Right lung (tissue), 5 donors: ENCODE results near the gene MLC1. TPM values are rescaled to one million over a fixed set of nuclear protein-coding genes. Genes with fewer than 3 reads are reported as not detected.

Experiments
- DNase-seq, 2 donors: peaks; one replicate each; pipeline ENCODE4 v3.0.0-alpha.2; 2013
- polyA plus RNA-seq, 5 donors: library from polyadenylated mRNA; unstranded; fragments of 120-200 nt; gene quantifications; one replicate each; pipeline versions ENCODE4 v1.2.1 to v1.2.3, GENCODE V29; 2013; ENCODE audit warnings: inconsistent platforms in 1 of 5, low replicate concordance in 1 of 5; ENCODE audit not compliant: insufficient read length in 5 of 5, insufficient read depth in 1 of 5

MLC1 gene
- polyA plus RNA-seq, 5 donors, result 1.4 to 2.4 (median 2.0) TPM

DNA sequence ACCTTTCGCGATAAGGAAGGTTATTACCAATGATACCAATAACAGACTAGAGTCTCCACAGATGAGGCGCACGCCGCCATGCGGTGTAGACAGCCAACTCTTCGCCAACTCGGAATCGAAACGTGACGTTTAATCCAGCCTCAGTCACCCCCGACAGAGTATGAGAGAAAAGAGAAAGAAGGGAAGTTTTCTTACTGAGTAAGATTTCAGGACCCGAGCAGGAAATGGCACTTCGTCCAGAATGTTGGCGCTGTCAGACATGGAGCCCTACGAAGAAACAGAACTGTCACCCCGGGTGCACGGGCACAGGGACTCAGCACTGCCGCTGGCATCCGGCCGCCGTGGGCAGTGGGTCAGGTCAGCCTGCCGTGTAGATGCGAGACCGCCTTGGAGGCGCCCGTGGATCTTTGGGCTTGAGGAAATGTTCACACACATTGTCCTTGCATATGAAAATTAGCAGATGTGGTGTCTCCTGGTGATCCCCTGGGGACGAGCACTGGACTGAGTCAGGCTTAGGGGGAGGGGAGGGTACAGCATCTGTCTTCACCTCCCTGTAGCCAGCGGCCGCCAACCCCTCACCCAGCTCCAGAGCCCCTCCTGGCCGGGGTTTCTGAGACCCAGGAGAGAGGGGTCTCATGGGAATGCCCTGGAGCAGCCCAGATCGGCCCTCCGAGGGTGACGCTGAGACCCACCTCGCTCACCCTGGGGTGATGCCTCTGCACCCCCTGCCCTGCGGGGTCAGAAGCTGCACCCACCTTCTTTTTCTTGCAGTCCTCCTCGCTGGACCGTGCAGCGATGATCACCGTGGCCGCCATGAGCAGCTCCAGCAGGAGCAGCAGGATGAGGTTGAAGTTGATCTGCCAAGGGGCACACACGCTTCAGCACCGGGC lies 8.3 kb downstream of the MLC1 start:
- no peak for DNase-seq

DNA sequence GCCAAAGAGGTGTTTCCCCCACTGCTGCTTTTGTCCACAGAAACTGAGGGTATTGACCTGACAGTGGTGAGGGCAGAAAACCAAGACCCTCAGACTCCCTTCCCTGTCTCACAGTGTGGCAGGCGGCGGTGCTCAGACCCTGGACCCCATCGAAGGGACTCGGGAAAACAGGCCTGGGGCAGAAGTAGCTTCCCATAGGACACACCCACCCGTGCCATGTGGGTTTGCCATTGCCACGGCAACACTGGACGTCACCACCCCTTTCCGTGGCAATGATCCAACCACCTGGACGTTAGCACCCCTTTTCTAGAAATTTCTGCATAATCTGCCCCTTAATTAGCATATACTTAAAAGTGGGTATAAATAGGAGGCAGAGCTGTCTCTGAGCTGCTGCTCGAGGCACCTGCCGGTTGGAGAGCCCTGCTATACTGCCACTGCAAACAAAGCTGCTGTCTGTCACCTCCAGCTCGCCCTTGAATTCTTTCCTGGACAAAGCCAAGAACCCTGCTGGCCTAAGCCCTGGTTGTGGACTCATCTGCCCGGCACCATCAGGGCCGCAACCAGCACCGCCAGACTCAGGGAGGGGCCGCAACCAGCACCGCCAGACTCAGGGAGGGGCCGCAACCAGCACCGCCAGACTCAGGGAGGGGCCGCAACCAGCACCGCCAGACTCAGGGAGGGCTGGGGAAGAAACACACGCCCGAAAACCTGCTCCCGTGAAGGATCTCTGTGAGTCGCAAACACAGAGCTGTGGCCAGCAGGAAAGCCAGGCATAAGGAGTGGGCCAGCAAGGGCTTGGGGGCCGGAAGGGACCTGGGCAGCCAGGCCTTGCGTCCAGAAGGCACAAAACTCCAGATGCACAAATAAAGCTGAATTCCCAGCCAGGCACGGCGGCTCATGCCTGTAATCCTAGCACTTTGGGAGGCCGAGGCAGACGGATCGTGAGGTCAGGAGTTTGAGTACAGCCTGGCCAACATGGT lies 10.4 kb downstream of the MLC1 start:
- no peak for DNase-seq

DNA sequence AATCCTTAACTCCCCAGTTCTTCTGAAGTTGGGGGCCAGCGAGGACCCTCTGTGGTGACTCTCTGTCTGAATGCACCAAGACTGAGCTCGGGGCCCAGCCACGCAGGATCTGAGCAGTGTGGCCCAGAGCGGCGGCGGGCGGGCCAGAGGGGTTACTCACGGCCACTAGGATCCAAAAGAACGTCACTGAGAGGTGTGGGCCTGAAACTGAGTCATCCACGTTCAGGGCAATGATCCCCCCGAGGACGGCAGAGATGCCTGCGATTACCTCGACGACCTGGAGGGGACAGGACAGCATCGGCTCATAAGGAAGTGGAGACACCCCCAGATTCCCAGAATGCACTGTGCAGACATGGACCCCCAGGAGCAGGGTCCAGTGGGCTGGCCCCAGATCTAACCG lies 11.2 kb downstream of the MLC1 start:
- no peak for DNase-seq

DNA sequence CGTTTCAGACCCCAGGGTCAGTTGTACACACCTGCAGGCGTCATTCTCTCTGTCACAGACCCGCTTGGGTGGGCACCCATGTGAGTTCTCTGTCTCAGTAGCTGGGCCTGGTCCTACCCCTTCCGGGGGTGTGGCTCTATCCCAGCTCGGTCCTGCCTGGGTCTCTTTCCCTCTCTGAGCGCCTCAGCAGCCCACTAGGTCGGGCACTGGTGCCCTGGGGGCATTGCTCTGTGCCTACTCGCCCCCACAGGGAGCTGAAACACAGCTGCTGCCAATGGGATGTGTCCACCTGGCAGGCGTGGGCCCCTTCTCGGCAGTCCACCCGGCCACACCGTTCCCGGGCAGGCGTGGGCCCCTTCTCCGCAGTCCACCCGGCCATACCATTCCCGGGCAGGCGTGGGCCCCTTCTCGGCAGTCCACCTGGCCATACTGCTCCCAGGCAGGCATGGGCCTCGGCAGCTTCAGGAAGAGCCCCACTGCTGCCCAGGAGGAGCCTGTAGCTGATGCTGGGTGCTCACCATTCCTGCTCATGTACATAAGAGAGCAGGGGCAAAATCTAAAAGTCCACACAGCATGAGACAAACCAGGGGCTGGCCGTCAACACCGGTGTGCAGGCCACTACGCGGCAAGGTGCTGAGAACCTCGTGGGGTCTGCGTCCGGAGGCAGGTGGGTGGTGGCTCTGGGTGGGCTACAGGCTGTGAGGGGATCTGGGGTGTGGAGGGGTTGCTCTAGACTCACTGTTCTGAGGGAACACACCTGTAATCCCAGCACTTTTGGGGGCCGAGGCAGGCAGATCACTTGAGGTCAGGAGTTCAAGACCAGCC lies 12.3 kb downstream of the MLC1 start:
- no peak for DNase-seq

DNA sequence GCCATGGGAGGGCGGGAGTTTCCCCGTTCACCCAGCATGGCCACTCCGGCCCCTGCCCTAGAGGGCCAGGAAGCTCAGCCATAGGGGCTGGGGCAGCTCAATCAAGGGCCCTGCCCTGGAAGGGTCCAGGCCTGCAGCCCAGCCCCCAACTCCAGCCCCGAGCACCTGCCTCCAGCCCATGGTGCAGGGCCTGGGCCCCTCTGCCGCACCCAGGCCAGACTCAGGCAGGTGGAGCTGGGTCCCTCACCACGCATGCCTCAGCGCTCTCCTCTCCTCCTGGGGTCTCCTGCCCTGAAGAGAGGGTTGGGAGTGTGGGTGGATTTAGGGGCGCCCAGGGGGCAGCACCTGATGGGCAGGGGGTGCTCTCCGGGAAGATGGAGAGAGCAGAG lies 13.1 kb downstream of the MLC1 start:
- DNase-seq, result no peak

DNA sequence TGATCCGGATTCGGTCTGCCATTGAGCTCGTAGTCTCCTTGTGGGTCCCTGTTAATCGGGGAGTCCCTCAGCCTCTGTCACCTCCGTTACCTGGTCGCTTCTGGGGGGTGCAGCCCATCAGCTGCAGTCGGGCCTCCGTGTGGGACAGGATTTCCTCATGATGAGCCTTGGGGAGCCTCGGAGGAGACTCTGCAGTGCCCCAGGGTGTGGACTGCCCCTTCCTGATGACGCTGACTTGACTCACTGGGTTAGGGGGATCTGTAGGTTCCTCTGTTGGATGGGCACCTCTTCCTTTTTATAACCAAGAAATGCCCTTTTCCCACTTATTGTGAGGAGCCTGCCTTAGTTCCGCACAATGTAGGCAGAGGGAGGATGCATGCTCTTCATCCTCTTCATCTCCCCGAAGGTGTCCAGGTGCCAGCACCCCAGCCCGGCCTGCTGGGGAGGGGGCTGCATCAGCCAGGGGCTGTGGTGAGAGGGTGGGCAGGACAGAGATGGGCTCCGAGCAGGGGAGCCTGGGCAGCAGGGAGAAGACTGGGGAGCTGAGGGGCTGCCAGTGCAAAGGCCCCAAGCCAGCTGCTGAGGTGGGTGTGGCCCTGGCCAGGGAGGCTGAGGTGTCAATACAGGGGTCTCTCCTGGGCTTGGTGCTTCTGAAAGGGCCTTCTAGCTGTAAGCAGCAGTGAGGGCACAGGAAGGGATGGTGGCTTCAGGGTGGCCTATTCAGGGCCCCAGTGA lies 13.6 kb downstream of the MLC1 start:
- no peak for DNase-seq

DNA sequence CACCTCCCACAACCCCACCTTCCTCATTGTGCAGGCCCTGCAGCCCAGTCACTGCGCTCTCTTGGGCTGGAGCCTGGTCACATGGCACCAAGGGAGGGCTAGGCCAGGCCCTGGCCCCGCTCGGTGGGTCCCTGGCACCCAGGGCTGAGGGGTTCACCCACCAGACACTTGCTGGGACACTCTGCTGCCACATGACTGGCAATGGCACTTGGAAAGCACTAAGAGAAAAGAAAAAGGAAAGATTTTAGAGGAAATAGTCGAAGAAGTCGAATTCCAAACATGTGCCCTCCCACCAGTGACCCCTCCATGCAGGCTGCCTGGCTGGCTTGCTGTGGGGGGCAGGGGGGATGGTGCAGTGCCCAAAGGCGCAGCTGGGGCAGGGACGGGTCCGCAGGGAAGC lies 14.9 kb downstream of the MLC1 start:
- no peak for DNase-seq

DNA sequence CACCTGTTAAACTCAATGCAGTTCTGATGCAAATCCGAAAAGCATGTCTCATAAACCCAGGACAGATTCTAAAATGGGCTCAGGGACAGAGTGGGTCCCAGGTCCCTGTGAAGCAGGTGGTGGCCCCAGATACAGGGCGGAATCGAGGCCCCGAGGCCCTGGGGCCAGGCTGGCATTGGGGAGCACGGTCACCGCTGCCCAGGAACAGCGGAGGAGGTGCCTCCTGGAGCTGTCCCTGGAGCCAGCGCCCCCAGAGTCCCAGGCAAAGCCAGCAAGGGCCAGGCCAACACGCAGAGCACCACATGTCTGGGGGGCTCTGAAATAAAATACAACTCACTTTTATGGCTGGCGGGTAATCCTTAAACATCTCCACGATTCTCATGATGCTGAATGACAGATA lies 17.1 kb downstream of the MLC1 start:
- no peak for DNase-seq

DNA sequence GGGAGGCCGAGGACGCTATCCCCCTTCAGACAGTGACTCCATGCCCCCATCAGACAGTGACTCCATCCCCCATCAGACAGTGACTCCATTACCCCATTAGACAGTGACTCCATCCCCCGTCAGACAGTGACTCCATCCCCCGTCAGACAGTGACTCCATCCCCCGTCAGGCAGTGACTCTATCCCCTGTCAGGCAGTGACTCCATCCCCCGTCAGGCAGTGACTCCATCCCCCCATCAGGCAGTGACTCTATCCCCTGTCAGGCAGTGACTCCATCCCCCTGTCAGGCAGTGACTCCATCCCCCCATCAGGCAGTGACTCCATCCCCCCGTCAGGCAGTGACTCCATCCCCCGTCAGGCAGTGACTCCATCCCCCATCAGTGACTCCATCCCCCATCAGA lies 18.0 kb downstream of the MLC1 start:
- DNase-seq, result no peak

DNA sequence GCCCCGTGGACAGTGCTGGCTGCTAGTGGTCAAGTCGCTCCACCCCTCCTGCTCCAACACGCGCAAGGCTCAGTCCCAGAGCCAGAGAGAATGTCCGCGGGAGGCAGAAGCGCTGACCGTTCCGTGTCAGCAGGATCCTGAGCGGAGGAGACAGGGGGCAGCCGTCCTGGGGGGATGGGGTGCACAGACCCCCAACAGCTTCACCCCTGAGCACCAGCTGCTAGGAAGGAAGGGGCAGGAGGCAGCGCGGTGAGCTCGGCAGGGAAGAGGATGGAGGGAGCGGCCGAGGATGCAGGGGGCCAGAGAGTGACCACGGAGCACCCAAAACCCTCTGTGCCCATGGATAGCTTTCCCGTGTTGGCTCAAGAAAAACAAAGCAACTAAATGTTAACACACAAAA lies 20.8 kb downstream of the MLC1 start:
- no peak for DNase-seq

DNA sequence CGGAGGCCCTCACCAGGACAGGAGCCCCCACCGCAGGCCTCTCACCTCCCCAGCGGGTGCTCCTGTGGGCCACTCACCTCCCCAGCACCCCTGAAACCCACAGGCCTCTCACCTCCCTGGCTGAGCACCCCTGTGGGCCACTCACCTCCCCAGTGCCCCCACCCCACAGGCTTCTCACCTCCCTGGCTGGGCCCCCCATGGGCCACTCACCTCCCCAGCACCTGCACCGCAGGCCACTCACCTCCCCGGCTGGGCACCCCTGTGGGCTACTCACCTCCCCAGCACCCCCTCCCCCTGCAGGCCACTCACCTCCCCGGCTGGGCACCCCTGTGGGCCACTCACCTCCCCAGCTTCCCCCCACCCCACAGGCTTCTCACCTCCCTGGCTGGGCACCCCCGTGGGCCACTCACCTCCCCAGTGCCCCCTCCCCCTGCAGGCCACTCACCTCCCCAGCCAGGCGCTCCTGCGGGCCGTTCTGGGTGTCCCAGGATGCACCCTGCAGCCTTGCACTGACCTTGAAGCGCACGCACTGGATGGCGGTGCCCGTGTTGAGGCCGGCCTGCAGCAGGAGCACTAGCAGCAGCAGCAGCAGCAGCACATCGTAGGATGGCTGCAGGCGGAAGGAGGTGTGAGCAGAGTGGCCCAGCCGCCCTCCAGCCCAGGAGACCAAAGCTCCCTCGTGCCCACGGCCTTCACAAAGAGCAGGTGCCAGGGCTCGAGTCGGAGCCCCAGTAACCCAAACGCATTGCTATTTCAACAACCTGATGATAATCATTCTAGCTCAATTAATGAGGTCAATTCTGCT lies 21.4 kb downstream of the MLC1 start:
- no peak for DNase-seq

DNA sequence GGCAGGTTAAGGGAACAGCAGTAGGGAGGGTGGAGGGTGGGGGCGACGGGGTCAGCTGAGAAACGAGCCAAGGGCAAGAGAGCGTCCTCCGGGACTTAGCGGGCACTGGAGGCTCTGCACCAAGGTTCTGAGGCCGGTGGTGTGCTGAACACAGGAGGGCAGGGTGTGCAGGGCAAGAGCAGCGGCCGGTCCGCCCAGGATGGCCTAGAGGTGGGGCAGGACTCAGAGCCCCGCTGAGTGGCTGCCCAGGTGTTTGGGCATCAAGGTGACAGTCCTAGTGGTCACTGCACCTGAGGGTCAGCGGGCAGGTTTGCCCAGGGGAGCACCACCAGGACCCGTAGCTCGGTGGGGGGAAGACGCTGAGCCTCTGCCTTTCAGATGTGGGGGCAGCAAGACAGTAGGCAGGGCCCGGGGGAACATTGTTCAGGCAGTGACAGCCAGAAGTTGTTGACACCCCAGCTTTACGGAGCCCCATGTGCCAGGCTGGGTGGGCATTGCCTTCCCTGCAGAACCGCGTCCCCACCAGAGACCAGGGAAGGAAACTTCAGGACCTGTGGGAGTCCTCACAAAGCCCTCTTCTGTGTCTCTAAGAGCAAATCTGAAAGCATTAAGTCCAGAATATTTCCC lies 22.6 kb downstream of the MLC1 start:
- no peak for DNase-seq

DNA sequence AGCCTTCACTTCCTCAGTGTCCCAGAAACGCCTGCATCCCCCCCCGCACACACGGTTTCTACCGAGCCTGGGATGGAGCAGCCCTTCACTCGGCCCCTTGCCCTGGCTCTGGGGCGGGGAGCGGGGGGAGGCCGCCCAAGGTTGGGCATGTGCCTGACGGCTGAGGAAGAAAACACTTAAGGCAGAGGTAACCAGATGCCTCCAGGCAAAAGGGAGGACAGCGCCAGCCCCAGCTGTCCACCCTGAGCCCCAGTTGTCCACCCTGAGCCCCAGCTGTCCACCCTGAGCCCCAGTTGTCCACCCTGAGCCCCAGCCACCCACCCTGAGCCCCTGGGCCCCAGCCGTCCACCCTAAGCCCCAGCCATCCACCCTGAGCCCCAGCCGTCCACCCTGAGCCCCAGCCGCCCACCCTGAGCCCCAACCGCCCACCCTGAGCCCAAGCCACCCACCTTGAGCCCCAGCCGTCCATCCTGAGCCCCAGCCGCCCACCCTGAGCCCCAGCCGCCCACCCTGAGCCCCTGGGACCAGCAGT lies 23.3 kb downstream of the MLC1 start:
- no peak for DNase-seq

DNA sequence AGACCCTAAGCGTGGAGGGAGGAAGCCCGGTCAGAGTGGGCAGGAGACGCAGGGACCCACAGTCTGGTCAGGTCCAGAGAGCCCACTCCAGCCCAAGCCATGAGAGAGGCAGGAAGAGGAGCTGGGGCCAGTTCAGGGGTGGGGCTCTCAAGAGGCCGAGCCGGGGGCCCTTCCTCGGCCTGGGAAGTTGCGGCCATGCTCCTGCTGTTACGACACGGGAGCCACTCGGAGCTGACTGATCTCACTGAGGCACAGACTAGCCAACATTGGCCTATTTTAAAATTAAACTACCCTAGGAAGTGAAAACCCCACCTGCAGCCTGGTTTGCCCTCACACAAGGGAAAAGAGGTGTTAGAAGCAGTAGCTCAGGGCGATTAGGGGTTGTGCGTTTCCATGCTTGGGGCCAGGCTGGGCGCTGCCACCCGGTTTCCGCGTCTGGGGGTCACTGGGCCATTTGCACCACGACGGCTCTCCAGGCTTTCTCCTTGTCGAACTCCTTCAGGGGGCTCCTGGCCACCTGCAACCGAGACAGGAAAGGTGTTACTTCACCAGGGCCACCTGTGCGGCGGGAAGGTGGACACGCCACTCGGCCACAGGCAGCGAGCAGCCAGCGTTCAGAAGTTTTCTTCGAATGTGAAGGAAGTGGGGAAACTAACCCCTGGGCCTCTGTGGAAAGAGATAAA lies 23.9 kb downstream of the MLC1 start:
- DNase-seq, result no peak

DNA sequence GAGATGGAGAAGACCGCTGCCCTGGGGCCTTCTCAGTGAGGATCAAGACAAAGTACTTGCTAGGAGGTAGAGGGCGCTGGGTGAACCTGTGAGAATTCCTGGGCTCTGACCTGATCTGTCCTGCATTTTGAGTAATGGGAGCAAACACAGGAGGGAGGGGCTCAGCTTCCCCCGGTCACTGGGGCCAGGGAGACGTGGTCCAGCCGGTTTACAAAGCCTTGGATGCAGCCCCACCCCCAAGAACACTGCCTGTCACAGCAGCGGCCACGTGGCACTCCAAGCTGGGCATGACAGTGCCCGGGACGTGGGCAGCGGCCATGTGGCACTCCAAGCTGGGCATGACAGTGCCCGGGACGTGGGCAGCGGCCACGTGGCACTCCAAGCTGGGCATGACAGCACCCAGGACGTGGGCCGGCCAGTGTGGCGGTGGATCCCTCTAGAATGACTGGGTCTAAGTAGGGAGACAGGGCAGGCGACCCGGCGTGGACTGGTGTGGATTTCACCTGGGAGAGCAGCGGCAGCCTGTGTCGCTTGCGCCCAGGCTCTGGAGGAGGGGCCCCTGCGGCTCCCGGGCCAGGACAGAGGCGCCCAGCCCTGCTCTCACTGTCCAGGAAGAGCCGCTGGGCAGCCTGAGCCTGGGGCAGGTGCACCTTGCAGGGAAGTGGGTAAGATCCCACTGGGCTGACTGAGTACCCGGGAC lies 24.6 kb downstream of the MLC1 start:
- DNase-seq, result no peak

DNA sequence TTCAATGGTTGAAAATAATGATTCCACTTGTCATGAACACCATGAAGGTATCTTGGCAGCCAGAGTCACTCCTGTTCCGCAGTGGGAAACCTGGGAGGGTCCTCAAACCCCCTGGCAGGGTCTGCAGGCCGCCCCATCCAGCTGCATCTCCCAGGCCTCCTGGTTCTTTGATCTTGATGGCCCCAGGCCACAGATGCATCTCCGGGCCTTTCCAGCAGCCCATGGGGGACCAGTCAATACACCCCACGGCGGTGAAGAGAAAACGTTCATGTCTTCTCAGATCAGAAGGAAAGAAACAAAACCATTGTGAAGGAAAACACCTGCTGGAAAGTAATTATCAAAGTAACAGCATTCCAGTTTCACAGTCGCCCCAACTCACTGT lies 25.4 kb downstream of the MLC1 start:
- no peak for DNase-seq

DNA sequence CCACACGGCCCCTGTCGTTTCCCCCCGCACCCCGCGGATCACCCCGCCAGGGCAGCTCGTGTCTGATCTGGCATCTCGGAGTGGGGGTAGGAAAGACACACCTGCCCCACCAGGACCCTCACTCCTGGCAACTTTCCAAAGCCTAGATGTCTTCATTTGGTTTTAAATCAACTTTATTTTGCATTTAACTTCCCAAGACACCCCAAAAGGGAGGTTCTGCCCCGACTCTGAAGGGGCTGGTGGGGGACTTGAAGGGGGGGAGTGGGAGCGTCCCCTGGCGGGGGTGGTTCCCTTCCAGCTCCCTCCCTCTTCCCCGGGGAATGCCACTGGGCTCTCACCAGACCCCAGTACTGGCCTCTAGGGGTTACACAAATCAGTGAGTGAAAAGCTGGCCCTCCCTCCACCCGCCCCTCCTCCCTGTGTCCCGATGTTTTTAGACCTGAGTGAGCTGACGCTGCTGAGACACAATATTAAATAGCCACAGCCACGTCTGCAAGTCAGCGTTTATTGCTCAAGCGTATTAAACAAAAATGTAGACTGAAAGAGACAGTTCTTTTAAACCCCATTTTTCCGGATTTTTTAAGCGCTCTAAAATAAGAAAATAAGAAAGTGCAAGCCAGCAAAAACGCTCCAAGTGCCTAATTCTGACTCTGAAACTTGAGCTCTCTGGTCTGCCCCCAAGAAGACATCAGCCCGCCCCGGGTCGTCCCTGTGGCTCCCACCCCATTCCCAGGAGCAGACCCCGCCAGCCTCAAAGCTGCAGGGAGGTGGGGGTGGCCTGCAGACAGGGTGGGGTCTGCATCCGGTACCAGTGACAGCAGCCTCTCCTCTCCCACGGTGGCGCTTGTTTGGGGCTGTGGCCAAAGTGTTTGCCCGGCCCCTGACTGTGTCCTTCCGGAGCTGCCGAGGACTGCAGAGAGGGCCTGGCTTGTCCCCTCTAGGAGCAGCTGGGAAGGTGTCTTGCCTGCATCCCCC lies 26.0 kb downstream of the MLC1 start:
- DNase-seq, result peak; percentile 47 to 72
